ENCODE measurements around the gene CA14.
A peak's percentile ranks its signal among the peaks of the same experiment; 100 is the strongest.
"Not testable (repeated sequence)": the region's sequence is repeated elsewhere in the genome, so short reads cannot be mapped to it uniquely, and the experiment has no call there.

Gene CA14

DNA sequence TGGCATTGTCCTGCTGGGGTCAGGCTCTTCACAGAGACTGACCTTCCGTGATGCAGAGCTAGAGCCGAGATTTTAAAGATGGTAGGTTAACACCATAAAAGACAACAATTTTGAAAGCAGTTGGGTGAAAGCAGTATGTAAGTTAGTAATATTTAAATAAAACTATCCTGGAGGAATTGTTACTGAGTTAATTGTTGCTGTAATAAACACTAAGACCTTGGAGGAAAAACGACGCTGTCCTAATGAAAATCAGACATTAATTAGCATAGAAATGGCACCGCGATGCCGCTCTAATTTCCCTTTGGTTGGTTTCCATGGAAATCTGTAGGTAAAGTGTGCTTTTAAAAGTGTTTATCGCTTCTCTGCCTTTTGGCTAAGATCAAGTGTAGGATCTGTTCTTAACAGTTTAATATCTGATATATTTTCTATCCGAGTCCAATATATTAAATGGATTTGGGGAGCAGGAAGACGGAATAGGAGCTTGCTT is 20.9 kb upstream of the CA14 start:
- DNase-seq: no peak

DNA sequence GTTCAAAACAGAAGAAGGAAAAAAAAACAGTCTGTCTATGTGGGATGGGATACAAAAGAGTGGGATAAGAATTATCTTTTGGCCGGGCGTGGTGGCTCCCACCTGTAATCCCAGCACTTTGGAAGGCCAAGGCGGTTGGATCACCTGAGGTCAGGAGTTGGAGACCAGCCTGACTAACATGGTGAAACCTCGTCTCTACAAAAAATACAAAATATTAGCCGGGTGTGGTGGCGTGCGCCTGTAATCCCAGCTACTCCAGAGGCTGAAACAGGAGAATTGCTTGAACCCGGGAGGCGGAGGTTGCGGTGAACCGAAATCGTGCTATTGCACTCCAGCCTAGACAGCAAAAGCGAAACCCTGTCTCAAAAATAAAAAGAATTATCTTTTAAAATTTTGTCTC is 20.4 kb upstream of the CA14 start:
- not testable (repeated sequence) for DNase-seq

DNA sequence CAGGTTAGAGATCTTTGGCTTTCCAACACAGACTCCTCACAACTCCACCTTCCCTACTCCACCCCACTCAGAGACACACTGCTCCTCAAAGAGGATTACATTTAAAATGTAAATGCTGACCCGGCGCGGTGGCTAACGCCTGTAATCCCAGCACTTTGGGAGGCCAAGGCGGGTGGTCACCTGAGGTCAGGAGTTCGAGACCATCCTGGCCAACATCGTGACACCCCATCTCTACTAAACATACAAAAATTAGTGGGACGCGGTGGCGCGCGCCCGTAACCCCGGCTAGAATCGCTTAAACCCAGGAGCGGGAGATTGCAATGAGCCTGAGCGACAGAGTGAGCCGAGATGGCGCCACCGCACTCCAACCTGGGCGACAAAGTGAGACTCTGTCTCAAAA is 19.8 kb upstream of the CA14 start:
- no peak for DNase-seq

DNA sequence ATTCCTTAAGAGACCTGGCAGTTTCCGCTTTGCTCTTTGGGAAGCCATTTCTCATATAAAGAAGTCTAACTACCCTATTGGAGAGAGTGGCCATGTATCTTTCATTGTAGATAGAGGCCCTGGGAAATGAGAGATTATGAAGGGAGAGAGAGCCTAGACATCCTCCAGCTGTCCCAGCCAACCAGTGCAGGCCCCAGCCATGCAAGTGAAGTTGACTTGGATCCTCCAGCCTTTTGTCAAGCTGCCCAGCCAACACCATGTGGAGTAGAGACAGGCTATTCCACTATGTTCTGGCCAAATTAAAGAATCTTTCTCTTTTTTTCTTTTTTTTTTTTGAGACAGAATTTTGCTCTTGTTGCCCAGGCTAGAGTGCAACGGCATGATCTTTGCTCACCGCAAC is 14.6 kb upstream of the CA14 start:
- no peak for DNase-seq

DNA sequence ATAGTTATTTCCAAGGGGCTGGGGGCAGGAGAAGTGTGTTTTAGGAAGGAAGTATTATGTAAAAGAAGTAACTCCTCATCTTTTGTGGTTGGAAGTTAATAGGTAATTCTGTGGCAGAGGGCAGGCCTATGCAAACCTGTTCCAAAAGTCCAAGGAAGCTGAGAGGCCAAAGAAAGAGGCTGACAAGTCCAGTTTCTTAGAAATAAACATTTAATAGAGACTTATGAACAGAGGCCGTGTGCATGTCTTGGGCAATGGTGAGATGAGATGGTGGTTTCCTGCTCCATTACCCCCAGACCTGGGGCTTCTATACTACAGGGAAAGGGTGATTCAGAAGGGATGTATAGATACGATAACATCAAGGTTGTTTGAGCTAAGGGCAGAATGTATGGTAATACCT is 7.6 kb upstream of the CA14 start:
- DNase-seq: no peak

DNA sequence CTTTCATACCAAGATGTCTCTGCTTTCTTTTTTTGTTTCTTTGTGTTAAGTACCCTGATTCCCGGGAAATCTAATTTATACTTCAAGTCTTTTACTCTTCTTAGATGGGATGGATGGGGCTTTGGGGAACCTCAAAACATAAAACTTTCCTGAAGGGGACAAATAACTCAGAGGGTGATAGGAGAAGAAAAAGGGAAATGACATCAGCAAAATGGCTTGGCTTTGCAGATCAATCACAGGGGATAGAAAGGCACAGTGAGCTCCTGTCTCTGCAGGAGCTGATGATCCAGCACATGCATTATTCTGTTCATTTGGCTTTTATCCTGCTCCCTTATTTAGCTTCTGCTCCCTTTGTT is 1.4 kb upstream of the CA14 start:
- no peak for DNase-seq

DNA sequence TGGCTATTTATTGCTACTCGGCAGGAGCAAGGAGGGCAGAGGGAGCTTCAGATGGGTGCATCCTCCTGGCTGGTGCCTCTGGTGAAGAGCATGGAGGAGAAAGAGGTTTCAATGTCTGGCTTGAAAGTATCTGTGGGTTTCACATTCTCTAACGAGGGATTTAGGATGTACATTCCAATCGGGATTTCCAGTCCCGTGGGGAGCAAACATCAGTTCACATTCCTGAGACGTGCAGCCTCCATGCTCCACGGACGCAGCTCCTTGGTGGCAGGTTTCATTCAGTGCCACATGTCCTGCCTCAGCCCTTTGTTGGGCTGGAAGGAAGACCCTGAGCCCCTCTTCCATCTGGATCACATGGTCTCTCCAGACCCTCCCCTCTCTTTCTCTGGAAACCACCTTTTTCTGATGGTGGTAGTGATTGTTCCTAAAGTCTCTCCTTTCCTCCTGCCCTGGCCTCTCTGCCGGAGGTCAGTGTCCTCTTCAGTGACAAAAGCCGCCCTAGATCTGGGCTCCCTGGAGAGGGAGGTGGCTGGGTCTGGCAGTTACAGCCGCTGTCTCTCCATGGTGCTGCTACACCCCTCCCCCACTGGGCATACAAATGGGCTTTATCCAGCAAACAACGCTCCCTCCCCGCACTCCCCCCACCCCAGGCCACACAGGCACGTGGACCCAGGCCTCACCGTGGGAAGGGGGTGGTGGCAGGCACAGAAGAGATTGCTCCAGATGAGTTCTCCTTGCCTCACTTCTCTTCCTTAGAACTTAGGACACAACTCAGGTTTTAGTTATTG is 826 bp upstream of the CA14 start:
- no peak for DNase-seq

DNA sequence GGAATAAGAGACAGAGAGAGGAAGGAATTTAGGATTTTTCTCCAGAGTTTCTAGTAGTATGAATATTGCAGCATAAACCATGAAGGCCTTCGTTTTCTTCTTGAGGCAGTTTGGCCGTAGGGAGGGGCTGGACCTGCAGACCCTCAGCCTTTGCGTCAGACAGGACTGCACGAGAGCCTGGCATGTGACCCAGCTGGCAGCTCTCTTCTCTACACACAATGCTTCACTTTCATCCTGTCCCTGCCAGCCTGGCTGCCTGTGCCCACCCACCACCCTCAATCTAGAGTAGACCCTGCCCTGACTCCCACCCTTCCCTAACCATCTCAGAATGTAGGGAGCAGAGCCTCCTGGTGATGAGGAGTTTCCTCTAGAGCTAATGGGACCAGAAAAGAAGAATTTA is 1.6 kb downstream of the CA14 start:
- DNase-seq: no peak

DNA sequence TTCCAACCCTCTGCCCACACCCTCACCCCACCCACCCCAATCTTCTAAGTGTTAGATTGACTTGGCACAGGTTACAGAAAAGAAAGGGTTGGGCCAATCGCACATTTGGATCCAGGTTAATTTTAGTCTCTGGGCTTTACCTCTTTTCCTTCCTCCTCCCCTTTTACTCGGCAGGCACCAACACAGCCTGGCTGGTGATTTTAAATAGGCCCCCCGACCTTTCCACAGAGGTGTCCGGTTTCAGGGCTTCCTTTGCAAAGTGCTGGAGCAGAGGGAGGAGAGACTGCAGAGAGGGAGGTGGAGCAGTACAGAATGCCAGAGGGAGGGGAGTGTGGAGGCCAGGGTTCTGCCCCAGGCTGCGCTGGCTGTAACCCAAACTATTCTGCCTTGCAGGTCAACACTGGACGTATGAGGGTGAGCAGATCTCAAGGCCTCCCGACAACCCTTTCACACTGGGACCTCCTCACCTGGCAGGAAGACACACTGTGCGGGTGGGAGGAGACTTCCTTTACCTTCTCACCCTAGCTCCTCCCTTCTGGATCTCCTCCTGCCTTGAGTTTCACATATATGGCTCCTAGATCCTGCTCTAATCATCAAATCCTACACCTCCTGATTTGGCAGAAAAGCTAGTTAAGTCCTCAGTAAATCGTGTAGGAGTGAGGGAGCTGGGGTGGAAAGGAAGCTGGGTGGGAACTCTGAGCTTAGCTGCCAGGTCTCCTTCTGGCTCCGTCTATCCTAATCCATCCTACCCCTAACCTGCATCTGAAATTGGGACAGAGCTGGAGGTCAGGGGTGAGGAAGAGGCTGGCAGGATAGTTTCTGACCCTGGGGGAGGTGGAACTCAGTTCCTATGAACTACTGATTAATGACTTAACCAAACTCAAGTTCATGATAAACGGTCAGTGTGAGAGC is 2.4 kb downstream of the CA14 start:
- no peak for DNase-seq

DNA sequence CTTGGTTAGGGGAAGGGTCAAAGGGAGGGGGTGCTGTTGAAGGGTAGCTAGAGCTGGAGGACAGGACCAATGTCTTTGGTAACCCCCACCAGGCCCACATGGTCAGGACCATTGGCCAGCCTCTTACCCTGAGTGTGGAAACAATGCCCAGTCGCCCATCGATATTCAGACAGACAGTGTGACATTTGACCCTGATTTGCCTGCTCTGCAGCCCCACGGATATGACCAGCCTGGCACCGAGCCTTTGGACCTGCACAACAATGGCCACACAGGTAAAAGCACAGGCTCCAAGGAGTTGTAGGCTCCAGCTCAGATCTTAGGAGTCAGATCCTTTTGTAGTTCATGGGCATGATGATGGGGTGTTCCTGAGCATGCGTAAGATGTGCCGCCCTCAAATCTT is 3.8 kb downstream of the CA14 start:
- DNase-seq: no peak

DNA sequence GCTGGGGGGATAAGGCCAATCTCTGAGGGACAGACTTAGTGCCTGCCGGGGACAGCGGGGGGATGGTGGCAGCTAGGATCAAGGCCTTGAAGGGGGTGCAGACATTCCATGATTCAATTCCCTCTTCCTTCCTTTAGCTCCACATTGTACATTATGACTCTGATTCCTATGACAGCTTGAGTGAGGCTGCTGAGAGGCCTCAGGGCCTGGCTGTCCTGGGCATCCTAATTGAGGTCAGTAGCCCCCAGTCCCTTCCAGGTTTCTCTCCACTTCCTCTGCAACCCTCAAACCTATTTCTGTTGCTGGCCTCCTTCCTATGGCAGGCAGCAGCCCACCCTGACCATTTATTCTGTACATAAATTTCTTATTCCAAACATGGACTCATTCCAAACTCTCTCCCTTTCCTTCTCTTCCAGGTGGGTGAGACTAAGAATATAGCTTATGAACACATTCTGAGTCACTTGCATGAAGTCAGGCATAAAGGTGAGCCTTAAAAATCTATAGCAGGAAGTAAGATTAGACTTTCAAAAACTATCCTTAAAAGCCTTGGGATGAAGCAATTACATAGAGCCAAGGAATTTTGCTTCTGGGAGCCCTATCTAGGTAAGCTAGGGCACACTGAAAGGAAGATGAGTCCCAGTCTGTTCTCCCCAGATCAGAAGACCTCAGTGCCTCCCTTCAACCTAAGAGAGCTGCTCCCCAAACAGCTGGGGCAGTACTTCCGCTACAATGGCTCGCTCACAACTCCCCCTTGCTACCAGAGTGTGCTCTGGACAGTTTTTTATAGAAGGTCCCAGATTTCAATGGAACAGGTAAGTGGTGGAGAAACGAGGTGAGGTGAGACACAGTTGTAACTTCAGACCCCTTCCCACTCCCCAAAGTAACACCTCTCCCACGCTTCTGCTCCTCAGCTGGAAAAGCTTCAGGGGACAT is 5.1 kb downstream of the CA14 start:
- no peak for DNase-seq

DNA sequence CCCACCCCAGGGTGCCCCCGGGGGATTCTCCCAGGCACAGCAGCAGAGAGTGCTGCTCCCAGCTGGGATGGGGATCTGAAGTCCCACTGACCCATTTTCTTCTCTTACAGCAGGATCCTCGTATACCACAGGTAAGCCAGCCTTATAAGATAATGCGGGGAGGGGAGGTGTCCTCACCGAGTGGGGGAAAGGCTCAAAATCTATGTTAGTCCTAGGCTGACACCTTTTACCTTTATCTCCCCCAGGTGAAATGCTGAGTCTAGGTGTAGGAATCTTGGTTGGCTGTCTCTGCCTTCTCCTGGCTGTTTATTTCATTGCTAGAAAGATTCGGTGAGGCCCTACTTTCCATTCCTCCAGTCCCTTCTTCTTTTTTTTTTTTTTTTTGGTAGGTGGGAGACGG is 6.0 kb downstream of the CA14 start:
- DNase-seq: no peak

DNA sequence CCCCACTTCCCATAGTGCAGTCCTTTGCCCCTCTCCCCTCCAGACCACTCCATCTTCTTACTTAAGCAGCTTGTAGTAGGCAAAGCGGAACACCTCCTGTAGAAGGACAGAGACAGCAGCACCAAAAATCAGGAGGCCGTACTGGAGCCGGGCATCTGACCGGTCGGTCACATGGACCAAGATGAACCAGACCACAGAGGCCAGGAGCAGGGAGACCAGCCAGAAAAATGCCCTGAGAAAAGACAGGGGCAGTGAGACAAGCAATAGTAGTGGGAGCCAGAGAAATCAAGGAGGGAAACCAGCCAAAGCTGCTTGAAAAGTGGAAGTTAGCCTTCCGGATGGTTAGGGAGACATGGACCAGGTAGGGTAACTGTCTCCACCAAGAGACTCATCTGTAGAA is 10.3 kb downstream of the CA14 start:
- DNase-seq: no peak

DNA sequence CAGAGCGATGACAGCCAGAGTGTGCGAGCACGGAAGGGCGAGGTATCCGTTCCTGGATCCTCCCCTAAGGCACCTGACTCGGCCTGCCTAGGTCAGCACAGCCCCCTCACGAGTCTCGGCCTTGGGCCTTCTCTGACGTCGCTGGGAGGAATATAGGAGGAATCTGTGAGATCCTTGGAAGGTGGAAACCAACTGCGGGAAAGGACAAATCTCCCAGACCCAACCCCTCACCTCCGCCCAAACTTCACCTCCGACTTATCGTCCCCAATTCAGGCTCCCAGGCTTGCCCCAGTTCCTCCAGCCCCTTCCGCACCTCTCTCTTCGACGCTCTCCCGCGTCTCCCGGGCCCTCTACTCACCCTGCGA is 10.7 kb downstream of the CA14 start:
- peak in 1 of 2 experiments; percentile 62 for DNase-seq

DNA sequence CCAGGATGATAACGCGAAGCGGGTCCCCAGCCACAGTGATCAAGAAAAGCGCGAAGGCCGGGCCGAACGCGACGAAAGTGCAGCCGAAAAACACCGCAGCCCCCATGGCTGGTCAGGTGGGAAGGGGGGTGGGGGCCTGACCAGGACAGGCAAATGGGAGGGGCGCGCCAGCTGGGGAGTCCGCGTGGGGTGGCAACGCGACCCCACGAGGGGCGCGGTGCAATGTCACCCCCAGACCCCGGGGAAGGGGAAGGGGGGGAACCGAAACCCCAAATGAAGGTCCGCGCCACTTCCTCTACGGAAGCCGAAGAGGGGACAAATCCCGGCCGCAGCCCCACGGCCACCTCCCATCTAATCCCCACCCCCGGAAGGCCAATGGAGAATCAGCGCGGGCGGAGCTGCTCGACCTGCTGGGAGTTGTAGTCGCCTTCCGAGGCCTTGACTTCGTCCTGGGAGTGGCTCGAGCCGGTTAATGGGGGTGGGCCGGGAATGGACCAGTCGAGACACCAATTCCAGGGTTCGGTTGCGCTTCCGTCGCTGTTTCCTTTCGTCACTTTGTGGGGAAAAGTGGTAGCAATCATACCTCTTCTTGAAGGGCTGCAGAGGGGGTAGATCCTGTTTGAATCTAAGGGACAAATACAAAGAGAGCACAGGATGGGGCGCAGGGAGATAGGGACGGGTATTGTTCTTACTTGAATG is 11.3 kb downstream of the CA14 start, which contains the start of gene APH1A:
Gene APH1A, minus strand, starts transcription at position 312 of the 699 bp plus-strand sequence. Its CDS starts 206 bp downstream, at position 106.
- DNase-seq: peak; percentile 95 to 96

DNA sequence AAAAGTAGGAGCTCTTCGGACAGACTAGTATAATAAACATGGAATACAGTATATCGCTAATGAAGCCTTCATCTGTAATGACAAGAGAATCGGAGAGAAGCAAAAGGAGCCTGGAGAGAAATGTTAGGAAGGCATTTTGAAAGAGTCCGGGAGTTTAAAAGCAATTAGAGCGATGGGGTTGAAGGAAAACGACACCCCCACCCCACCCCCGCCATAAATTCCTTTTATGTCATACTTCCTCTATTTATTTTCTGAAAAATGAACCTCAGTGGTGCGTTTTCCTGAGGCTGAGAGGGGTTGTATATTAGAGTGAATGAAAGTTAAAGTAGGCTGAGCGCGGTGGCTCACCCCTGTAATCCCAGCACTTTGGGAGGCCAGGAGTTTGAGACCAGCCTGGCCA is 11.9 kb downstream of the CA14 start:
- DNase-seq: no peak

DNA sequence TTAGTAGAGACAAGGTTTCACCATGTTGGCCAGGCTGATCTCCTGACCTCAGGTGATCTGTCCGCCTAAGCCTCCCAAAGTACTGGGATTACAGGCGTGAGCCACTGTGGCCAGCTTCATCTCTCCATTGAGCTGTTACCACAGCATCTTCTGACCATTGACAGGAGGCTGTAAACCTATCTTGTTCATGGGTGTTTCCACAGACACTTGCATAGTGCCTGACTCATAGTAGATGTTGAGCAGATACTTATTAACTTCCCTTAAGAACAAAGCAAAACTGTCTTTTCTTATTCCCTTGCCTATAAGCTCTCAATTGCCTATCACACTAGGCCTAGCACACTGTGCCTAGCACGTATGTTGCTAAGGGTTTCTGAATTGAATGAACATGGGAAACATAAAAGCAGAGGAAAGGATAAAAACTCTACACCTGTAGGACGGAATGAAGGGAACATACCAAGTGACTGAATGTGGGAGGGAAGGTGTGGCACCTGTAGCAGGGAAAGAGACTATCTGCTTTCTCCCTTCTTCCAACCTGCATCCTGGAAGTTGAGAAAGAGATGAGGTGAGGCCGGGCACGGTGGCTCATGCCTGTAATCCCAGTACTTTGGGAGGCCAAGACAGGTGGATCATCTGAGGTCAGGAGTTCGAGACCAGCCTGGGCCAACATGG is 13.9 kb downstream of the CA14 start:
- no peak for DNase-seq

DNA sequence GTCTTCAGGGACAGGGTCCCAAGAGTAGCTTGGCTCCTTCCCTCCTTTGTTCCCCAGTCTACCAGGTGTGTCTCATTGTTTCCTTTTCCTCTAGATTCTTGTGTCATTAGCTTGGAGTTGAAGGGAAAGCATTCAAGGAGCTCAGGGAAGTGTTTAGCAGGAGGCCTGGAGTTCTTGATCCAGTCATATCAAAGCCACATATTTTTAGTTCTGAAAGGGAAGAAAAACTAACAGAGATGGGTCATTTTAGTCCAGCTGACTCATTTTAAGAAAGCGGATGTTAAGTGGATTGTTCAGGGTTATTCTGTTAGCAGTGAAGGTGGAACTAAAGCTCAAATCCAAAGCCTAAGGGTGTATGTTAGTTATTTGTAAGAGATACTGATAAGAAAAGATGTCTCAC is 15.7 kb downstream of the CA14 start:
- DNase-seq: no peak

DNA sequence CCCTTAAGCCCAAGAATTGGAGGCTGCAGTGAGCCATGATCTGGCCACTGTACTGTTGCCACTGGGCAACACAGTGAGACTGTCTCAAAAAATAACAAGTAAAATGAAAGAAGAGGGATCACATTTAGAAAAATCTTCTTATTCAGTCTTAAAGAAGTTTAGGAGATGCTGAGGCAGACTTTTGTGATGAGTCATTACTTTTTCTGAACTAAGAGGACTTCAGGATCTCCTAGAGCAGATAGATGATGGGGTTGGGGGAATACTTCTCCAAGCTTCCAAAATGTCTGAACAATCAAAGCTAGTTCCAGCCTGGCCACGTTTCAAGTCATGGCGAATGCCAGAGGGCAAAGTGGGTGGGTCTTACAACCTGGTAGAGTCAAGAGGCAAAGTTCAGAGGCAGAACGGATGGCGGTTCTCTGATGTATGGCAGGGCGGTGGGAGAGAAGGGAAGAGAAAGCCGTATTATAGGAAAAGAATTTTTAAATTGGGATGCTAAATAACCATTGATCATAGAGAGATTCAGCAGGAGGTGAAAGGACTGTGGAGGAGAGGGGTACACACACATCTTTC is 22.6 kb downstream of the CA14 start:
- DNase-seq: no peak

DNA sequence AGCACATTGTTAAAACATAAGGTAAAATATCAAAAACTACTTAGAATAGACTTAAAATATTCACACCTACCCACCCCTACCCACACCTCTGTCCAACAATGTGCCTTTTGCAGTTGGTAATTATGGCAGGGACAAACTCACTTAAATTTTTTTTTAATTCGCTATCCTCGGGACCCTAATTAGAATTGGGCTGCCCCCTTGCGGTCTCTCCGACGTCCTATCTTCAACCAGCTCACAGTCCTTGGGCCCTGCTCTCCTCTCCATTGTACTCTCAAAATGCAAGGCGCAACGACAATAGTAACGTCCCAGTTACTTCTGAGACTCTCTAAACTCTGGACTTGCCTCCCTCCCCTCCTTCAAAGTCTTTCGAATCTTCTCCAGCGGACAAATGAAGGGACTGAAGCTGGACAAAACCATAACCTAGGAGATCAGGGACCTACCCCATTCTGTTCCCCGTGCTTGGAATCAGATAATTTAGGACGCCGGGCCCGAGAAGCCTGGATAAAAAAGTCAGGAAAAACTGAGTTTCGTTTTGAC is 23.7 kb downstream of the CA14 start:
- peak; percentile 69 to 70 for DNase-seq

Measured in activated T-cell treated with anti-CD3 and anti-CD28 coated beads, Interleukin-2, amount 50 U/mL, for 48 hours (primary cell).